Kidney (tissue), 2 donors: Measurements from ENCODE around the gene MAGEA6. TPM values are rescaled to one million over a fixed set of nuclear protein-coding genes. Genes with fewer than 3 reads are reported as not detected.

Source experiments
- polyA plus RNA-seq: library from polyadenylated mRNA; stranded (reverse); fragments of 350-450 nt; fragmentation: Illumina TruSeq; extraction: RNeasy Lipid Tissue Mini Kit (QIAGEN cat#74804); gene quantifications from one replicate; pipeline ENCODE4 v1.2.3, GENCODE V29; 2014; ENCODE audit warnings: low read depth, low replicate concordance; ENCODE audit not compliant: insufficient read depth
- total RNA-seq: library from RNA; stranded (reverse); fragmentation: NEBNext Ultra II Directional; extraction: Animal tissue kit (Norgen Biotek cat#: 25700); gene quantifications from one replicate; pipeline ENCODE4 v1.2.1, GENCODE V29; 2021
- donor health status: DM: yes; HTN: yes; CAD: no.

MAGEA6 gene
- total and polyA plus RNA-seq, 2 donors from 2014 or later: not detected

Other genes starting within 250 kb of the MAGEA6 start
- 0.03 TPM for gene GABRQ, start 131.8 kb downstream of the MAGEA6 start, total RNA-seq
- gene GABRQ, start 131.8 kb downstream of the MAGEA6 start, polyA plus RNA-seq: not detected
- gene MAGEA3, start 70.9 kb downstream of the MAGEA6 start, total RNA-seq: not detected
- not detected for gene MAGEA3, start 70.9 kb downstream of the MAGEA6 start, polyA plus RNA-seq
- not detected for gene CSAG2, start 60.4 kb downstream of the MAGEA6 start, total RNA-seq
- gene CSAG2, start 60.4 kb downstream of the MAGEA6 start, polyA plus RNA-seq: not detected
- not detected for gene MAGEA2B, start 55.1 kb downstream of the MAGEA6 start, total RNA-seq
- not detected for gene MAGEA2B, start 55.1 kb downstream of the MAGEA6 start, polyA plus RNA-seq
- gene CSAG1, start 36.0 kb downstream of the MAGEA6 start, total RNA-seq: not detected
- gene CSAG1, start 36.0 kb downstream of the MAGEA6 start, polyA plus RNA-seq: not detected
- gene MAGEA12, start 35.9 kb downstream of the MAGEA6 start, total RNA-seq: not detected
- not detected for gene MAGEA12, start 35.9 kb downstream of the MAGEA6 start, polyA plus RNA-seq
- gene MAGEA2, start 15.8 kb downstream of the MAGEA6 start, total RNA-seq: not detected
- not detected for gene MAGEA2, start 15.8 kb downstream of the MAGEA6 start, polyA plus RNA-seq
- gene CSAG3, start 10.5 kb downstream of the MAGEA6 start, total RNA-seq: not detected
- not detected for gene CSAG3, start 10.5 kb downstream of the MAGEA6 start, polyA plus RNA-seq
- 66.4 TPM for gene CETN2, start 61.1 kb upstream of the MAGEA6 start, total RNA-seq
- 121 TPM for gene CETN2, start 61.1 kb upstream of the MAGEA6 start, polyA plus RNA-seq
- 14.3 TPM for gene NSDHL, start 61.4 kb upstream of the MAGEA6 start, total RNA-seq
- gene NSDHL, start 61.4 kb upstream of the MAGEA6 start, polyA plus RNA-seq: 30.9 TPM
- 24.3 TPM for gene ZNF185, start 128.4 kb upstream of the MAGEA6 start, total RNA-seq
- 12.0 TPM for gene ZNF185, start 128.4 kb upstream of the MAGEA6 start, polyA plus RNA-seq
- not detected for gene PNMA5, start 224.4 kb upstream of the MAGEA6 start, total RNA-seq
- not detected for gene PNMA5, start 224.4 kb upstream of the MAGEA6 start, polyA plus RNA-seq